Gastrocnemius medialis (tissue), 4 donors: Measurements from ENCODE around the gene SLC1A1.

Experiments used
- CTCF ChIP-seq, 5 experiments: fragments of 450-650 bp in 3 of 5; fragments of 200-600 bp in 2 of 5; sonication (generic) in 2 of 5; IDR thresholded peaks in 4 of 5; conservative IDR thresholded peaks in 1 of 5; 1 replicate in 4 of 5; 2 replicates in 1 of 5; pipeline ENCODE4 v1.5.1; 2016 to 2019; ENCODE audit warnings: antibody characterized with exemption in 5 of 5, mild to moderate bottlenecking in 3 of 5, moderate library complexity in 3 of 5
- POLR2A ChIP-seq, 2 donors: fragments of 450-650 bp; IDR thresholded peaks; one replicate each; pipeline ENCODE4 v1.6.1; 2017; ENCODE audit warnings: antibody characterized with exemption in 2 of 2, mild to moderate bottlenecking in 2 of 2, moderate library complexity in 2 of 2

- no peak for TF ChIP-seq CTCF (IDR thresholded peaks at IDR 0.05 in 4 of 5, conservative IDR thresholded peaks at IDR 0.05 in 1 of 5)
- TF ChIP-seq POLR2A (IDR thresholded peaks at IDR 0.05) = no peak
Measured at GRCh38 chr9:4495537-4495936, 5.3 kb downstream of the SLC1A1 start.
